ENCODE data around the gene CPT1C.
A peak's percentile ranks its signal among the peaks of the same experiment; 100 is the strongest.

The CPT1C gene

GRCh38 chr19:49658566-49659442, 32.1 kb upstream of the CPT1C start:
- no peak overlapping the region for H3K27ac ChIP-seq

GRCh38 chr19:49660338-49660961, 30.5 kb upstream of the CPT1C start:
- DNase-seq (ENCODE audit: low read depth, low spot score) = no peak
- no peak overlapping the region for H3K27ac ChIP-seq

More at GRCh38 chr19:49658566-49659442, 32.1 kb upstream of the CPT1C start:
- no peak for DNase-seq (ENCODE audit: low read depth, low spot score)

- no peak for DNase-seq (ENCODE audit: low read depth, low spot score)
- no peak overlapping the region for H3K27ac ChIP-seq
Measured at GRCh38 chr19:49662011-49662410, 28.9 kb upstream of the CPT1C start.

GRCh38 chr19:49663224-49663623, 27.7 kb upstream of the CPT1C start:
- H3K27ac ChIP-seq = no peak overlapping the region
- no peak for DNase-seq (ENCODE audit: low read depth, low spot score)

GRCh38 chr19:49664171-49665035, 26.5 kb upstream of the CPT1C start:
- DNase-seq (ENCODE audit: low read depth, low spot score) = peak; percentile 83

GRCh38 chr19:49665036-49665350, 25.9 kb upstream of the CPT1C start:
- peak overlapping the region; percentile 91 for H3K27ac ChIP-seq
- no peak for DNase-seq (ENCODE audit: low read depth, low spot score)

More at GRCh38 chr19:49664171-49665035, 26.5 kb upstream of the CPT1C start:
- H3K27ac ChIP-seq = peak overlapping the region; percentile 91

GRCh38 chr19:49665351-49666119, 25.4 kb upstream of the CPT1C start, which contains the start of the genes BCL2L12 and IRF3:
BCL2L12 (plus strand) TSS chr19:49665933; CDS start chr19:49666693, 760 bp downstream.
IRF3 (minus strand) TSS chr19:49665857; CDS start chr19:49664838, 1,019 bp downstream.
- peak; percentile 55 for DNase-seq (ENCODE audit: low read depth, low spot score)

GRCh38 chr19:49666120-49666444, 24.8 kb upstream of the CPT1C start:
- DNase-seq (ENCODE audit: low read depth, low spot score) = no peak
- no peak overlapping the region for H3K27ac ChIP-seq

More at GRCh38 chr19:49665351-49666119, 25.4 kb upstream of the CPT1C start, which contains the start of the genes BCL2L12 and IRF3:
- peak within 1 kb of the TSS; percentile 91 for H3K27ac ChIP-seq

- H3K27ac ChIP-seq = no peak overlapping the region
- no peak for DNase-seq (ENCODE audit: low read depth, low spot score)
Measured at GRCh38 chr19:49667473-49667872, 23.4 kb upstream of the CPT1C start.

GRCh38 chr19:49669516-49669915, 21.4 kb upstream of the CPT1C start:
- no peak for DNase-seq (ENCODE audit: low read depth, low spot score)
- no peak overlapping the region for H3K27ac ChIP-seq

- no peak overlapping the region for H3K27ac ChIP-seq
Measured at GRCh38 chr19:49672131-49672919, 18.6 kb upstream of the CPT1C start.

GRCh38 chr19:49676136-49676783, 14.7 kb upstream of the CPT1C start:
- H3K27ac ChIP-seq = peak overlapping the region; percentile 76
- DNase-seq (ENCODE audit: low read depth, low spot score) = peak; percentile 71

More at GRCh38 chr19:49672131-49672919, 18.6 kb upstream of the CPT1C start:
- DNase-seq (ENCODE audit: low read depth, low spot score) = no peak

GRCh38 chr19:49676784-49677230, 14.1 kb upstream of the CPT1C start:
- peak overlapping the region; percentile 76 for H3K27ac ChIP-seq
- DNase-seq (ENCODE audit: low read depth, low spot score) = peak; percentile 99

- H3K27ac ChIP-seq = peak within 1 kb of the TSS; percentile 76
- DNase-seq (ENCODE audit: low read depth, low spot score) = no peak
Measured at GRCh38 chr19:49677231-49677900, 13.6 kb upstream of the CPT1C start, which contains the start of gene PRMT1. PRMT1 (plus strand) TSS chr19:49677271; CDS start chr19:49677281, 10 bp downstream.

- H3K27ac ChIP-seq = peak overlapping the region; percentile 76
- no peak for DNase-seq (ENCODE audit: low read depth, low spot score)
Measured at GRCh38 chr19:49677901-49678674, 12.8 kb upstream of the CPT1C start.

GRCh38 chr19:49678985-49679770, 11.7 kb upstream of the CPT1C start:
- no peak for DNase-seq (ENCODE audit: low read depth, low spot score)
- H3K27ac ChIP-seq = peak overlapping the region; percentile 76

Data from epithelial cell of prostate (primary cell).